Keratinocyte (primary cell): ENCODE data around the gene QSOX1.

ENCODE experiments used
- EZH2 ChIP-seq: IDR thresholded peaks from one replicate; pipeline ENCODE4 v1.6.1; 2012; ENCODE audit warnings: inconsistent platforms, mild to moderate bottlenecking, low read length, moderate library complexity
- TF ChIP-seq, protein P1 (sequence below), 3 experiments: IDR thresholded peaks in 1 of 3; conservative IDR thresholded peaks in 1 of 3; optimal IDR thresholded peaks in 1 of 3; 2 replicates in 2 of 3; 3 replicates in 1 of 3; pipeline versions ENCODE3 to v1.5.1; 2011; ENCODE audit warnings: low read length in 3 of 3, mild to moderate bottlenecking in 3 of 3, moderate library complexity in 2 of 3, control low read depth in 1 of 3, inconsistent platforms in 1 of 3; ENCODE audit not compliant: insufficient read depth in 2 of 3; ENCODE audit errors: extremely low read depth in 1 of 3

DNA sequence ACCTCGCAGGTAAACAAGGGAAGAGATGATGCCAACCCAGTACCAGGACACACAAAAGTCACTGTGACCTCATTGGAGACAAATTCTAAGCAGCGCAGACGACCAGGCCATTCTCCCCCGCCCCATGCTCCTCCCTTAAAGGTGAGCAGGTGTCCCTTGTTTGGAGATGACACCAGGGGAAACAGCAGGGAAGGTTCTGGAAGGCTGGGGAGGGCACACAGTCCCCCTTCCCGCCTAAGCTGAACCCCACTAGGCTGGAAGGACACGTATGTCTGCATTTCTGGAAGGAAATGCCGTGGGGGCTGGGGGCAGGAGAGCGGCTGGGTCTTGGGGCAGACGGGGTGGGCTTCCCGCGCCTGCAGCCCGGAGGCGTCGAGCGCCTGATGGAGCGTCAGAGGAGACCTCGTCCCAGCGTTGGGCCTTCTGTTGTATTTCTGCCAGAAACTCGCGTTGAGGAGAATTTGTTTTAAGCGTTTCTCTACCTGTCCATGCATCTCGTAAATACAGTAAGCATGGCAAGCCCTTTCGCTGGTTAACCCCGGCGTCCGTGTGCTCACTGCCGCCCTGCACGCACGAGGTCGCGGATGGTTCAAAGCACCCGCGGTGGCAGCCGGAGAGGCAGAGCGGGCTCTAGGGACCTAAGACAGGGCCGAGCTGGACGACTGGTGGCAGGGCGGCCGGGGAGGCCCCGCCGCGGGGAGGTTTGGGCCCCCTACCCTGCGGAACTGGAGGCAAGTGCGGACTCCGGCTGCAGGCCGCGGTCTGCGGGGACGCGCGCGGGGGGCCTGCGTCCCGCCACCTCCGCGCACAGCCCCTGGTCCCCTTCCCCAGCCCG, 74.2 kb downstream of the QSOX1 start:
- TF ChIP-seq, protein P1, sequence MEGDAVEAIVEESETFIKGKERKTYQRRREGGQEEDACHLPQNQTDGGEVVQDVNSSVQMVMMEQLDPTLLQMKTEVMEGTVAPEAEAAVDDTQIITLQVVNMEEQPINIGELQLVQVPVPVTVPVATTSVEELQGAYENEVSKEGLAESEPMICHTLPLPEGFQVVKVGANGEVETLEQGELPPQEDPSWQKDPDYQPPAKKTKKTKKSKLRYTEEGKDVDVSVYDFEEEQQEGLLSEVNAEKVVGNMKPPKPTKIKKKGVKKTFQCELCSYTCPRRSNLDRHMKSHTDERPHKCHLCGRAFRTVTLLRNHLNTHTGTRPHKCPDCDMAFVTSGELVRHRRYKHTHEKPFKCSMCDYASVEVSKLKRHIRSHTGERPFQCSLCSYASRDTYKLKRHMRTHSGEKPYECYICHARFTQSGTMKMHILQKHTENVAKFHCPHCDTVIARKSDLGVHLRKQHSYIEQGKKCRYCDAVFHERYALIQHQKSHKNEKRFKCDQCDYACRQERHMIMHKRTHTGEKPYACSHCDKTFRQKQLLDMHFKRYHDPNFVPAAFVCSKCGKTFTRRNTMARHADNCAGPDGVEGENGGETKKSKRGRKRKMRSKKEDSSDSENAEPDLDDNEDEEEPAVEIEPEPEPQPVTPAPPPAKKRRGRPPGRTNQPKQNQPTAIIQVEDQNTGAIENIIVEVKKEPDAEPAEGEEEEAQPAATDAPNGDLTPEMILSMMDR (optimal IDR thresholded peaks at IDR 0.05 in 1 of 3, IDR thresholded peaks at IDR 0.05 in 1 of 3, conservative IDR thresholded peaks at IDR 0.05 in 1 of 3; ENCODE audit: extremely low read depth in 1 of 3, insufficient read depth in 2 of 3, low read length in 3 of 3): no peak
- peak; percentile 87 for TF ChIP-seq EZH2
